Testis (tissue), 3 donors: ENCODE results near the gene TMEM38B. TPM values are rescaled to one million over a fixed set of nuclear protein-coding genes. Genes with fewer than 3 reads are reported as not detected.
A peak's percentile ranks its signal among the peaks of the same experiment; 100 is the strongest.

Experiments
- DNase-seq: peaks from one replicate; pipeline ENCODE4 v3.0.0-alpha.2; 2019
- H3K27ac ChIP-seq, 2 donors: fragments of 200-600 bp; sonication (generic); one replicate each; pipeline ENCODE4 v1.5.1; 2019
- H3K27me3 ChIP-seq: fragments of 200-600 bp; sonication (generic); one replicate; pipeline ENCODE4 v1.5.1; 2019
- H3K36me3 ChIP-seq: fragments of 200-600 bp; sonication (generic); one replicate; pipeline ENCODE4 v1.5.1; 2017; ENCODE audit warnings: low read depth; ENCODE audit errors: missing control alignments
- H3K4me1 ChIP-seq: fragments of 200-600 bp; sonication (generic); one replicate; pipeline ENCODE4 v1.5.1; 2019
- H3K4me3 ChIP-seq, 2 donors: fragments of 200-600 bp; sonication (generic); one replicate each; pipeline ENCODE4 v1.5.1; 2017 to 2019
- H3K9me3 ChIP-seq: fragments of 200-600 bp; sonication (generic); one replicate; pipeline ENCODE4 v1.5.1; 2017
- CTCF ChIP-seq, 3 experiments: fragments of 450-650 bp in 2 of 3; fragments of 200-600 bp in 1 of 3; sonication (generic) in 1 of 3; IDR thresholded peaks; one replicate each; pipeline ENCODE4 v1.5.1; 2016 to 2019; ENCODE audit warnings: antibody characterized with exemption in 3 of 3, mild to moderate bottlenecking in 2 of 3, moderate library complexity in 1 of 3
- POLR2A ChIP-seq: fragments of 450-650 bp; IDR thresholded peaks from one replicate; pipeline ENCODE4 v1.6.1; 2017; ENCODE audit warnings: antibody characterized with exemption, mild to moderate bottlenecking, moderate library complexity
- WGBS, 2 donors: methylation state at CpG; one replicate each; pipeline ENCODE4 v1.1.5; 2018; 5-methylcytosine and 5-hydroxymethylcytosine counted together
- intact Hi-C: fragments of 100-400 bp; cut with DNase I; formaldehyde crosslinking; loops from one replicate; pipeline ENCODE4 v1.15.1; 2023; ENCODE audit warnings: low total_unique reads
- polyA plus RNA-seq: library from polyadenylated mRNA; stranded (reverse); fragments of 350-450 nt; fragmentation: Illumina TruSeq; extraction: RNeasy Lipid Tissue Mini Kit (QIAGEN cat#74804); gene quantifications from one replicate; pipeline ENCODE4 v1.2.3, GENCODE V29; 2014; ENCODE audit warnings: low read depth, low replicate concordance; ENCODE audit not compliant: insufficient read depth
- total RNA-seq, 2 donors: library from RNA; depleted of rRNA; stranded (reverse); fragments of >200 nt; gene quantifications; one replicate each; pipeline ENCODE4 v1.2.3, GENCODE V29; 2016

The TMEM38B gene
- total and polyA plus RNA-seq, 3 donors from 2014 or later: 22.4 to 55.0 (median 29.9) TPM

- TF ChIP-seq POLR2A: no peak
- no peak for TF ChIP-seq CTCF (IDR thresholded peaks at IDR 0.05)
- intact Hi-C loops: no loop called here
- WGBS, 2 donors: 64 to 78% methylated on average over 12 of the region's 12 CpGs
- peaks cover 5% of the 10 kb centered on the region for H3K4me1 ChIP-seq
- H3K27me3 ChIP-seq: no peaks in the 10 kb centered on the region
- no peak overlapping the region for H3K27ac ChIP-seq
- no peaks in the 10 kb centered on the region for H3K36me3 ChIP-seq
- no peak overlapping the region for H3K4me3 ChIP-seq
- no peak for DNase-seq
- no peaks in the 10 kb centered on the region for H3K9me3 ChIP-seq
Observed at GRCh38 chr9:105696219-105696793, 2.0 kb downstream of the TMEM38B start.

GRCh38 chr9:105697871-105698270 is 3.5 kb downstream of the TMEM38B start:
- no peak for TF ChIP-seq POLR2A
- no peak for TF ChIP-seq CTCF (IDR thresholded peaks at IDR 0.05)
- Histone ChIP-seq H3K9me3 (no peaks in the 10 kb centered on the region), H3K27me3 (no peaks in the 10 kb centered on the region), H3K4me1 (peaks cover 5% of the 10 kb centered on the region), H3K4me3 (no peak overlapping the region), H3K27ac (no peak overlapping the region), H3K36me3 (no peaks in the 10 kb centered on the region)
- intact Hi-C loops: no loop called here
- 36 to 39% methylated on average over 4 of the region's 4 CpGs for WGBS, 2 donors
- DNase-seq: no peak

GRCh38 chr9:105698348-105698870 is 4.1 kb downstream of the TMEM38B start:
- 51 to 56% methylated on average over 1 of the region's 1 CpG for WGBS, 2 donors
- H3K27me3 ChIP-seq: no peaks in the 10 kb centered on the region
- H3K4me1 ChIP-seq: peaks cover 5% of the 10 kb centered on the region
- no peaks in the 10 kb centered on the region for H3K9me3 ChIP-seq
- no peaks in the 10 kb centered on the region for H3K36me3 ChIP-seq
- peak overlapping the region in 1 of 2 donors; percentile 3 for H3K27ac ChIP-seq
- no peak overlapping the region for H3K4me3 ChIP-seq
- no peak for DNase-seq
- intact Hi-C loops: no loop called here
- TF ChIP-seq POLR2A: no peak
- TF ChIP-seq CTCF (IDR thresholded peaks at IDR 0.05): no peak

- WGBS, 2 donors: 52 to 71% methylated on average over 1 of the region's 1 CpG
- Histone ChIP-seq H3K4me1 (no peaks in the 10 kb centered on the region), H3K27ac (no peak overlapping the region), H3K27me3 (no peaks in the 10 kb centered on the region), H3K4me3 (no peak overlapping the region), H3K36me3 (no peaks in the 10 kb centered on the region), H3K9me3 (no peaks in the 10 kb centered on the region)
- TF ChIP-seq CTCF (IDR thresholded peaks at IDR 0.05) (no peak), POLR2A (no peak)
- intact Hi-C loops: no loop called here
- no peak for DNase-seq
Observed at GRCh38 chr9:105700668-105701067, 6.3 kb downstream of the TMEM38B start.

- TF ChIP-seq CTCF (IDR thresholded peaks at IDR 0.05) (no peak), POLR2A (no peak)
- intact Hi-C loops: no loop called here
- Histone ChIP-seq H3K27ac (no peak overlapping the region), H3K36me3 (no peaks in the 10 kb centered on the region), H3K9me3 (no peaks in the 10 kb centered on the region), H3K4me1 (no peaks in the 10 kb centered on the region), H3K4me3 (no peak overlapping the region), H3K27me3 (no peaks in the 10 kb centered on the region)
- no peak for DNase-seq
- 77 to 85% methylated on average over 2 of the region's 2 CpGs for WGBS, 2 donors
Observed at GRCh38 chr9:105701145-105701544, 6.8 kb downstream of the TMEM38B start.
